Transverse colon (tissue), 4 donors: ENCODE results near the gene OR2D3. TPM values are rescaled to one million over a fixed set of nuclear protein-coding genes. Genes with fewer than 3 reads are reported as not detected.
"Not testable (repeated sequence)": the region's sequence is repeated elsewhere in the genome, so short reads cannot be mapped to it uniquely, and the experiment has no call there.

ENCODE experiments used
- DNase-seq: peaks from one replicate; pipeline ENCODE4 v3.0.0-alpha.2; 2019
- H3K27ac ChIP-seq, 4 donors: fragments of 200-600 bp; sonication (generic); 2 replicates each; pipeline ENCODE4 v1.5.1; 2016 to 2018; ENCODE audit warnings: inconsistent platforms in 4 of 4
- H3K27me3 ChIP-seq: fragments of 200-600 bp; sonication (generic); 2 replicates; pipeline ENCODE4 v1.5.1; 2017; ENCODE audit warnings: inconsistent platforms
- H3K36me3 ChIP-seq, 4 donors: fragments of 200-600 bp; sonication (generic); 2 replicates each; pipeline ENCODE4 v1.5.1; 2017 to 2019; ENCODE audit warnings: inconsistent platforms in 4 of 4
- H3K4me1 ChIP-seq, 4 donors: fragments of 200-600 bp; sonication (generic); 2 replicates each; pipeline ENCODE4 v1.5.1; 2017 to 2020; ENCODE audit warnings: inconsistent platforms in 4 of 4
- H3K4me3 ChIP-seq, 4 donors: fragments of 200-600 bp; sonication (generic); 1 replicate in 1 of 4; 2 replicates in 3 of 4; pipeline versions ENCODE4 v1.5.1 to v1.6.1; 2017 to 2019; ENCODE audit warnings: inconsistent platforms in 4 of 4
- H3K9me3 ChIP-seq, 2 donors: fragments of 200-600 bp; sonication (generic); 2 replicates each; pipeline ENCODE4 v1.5.1; 2017 to 2019; ENCODE audit warnings: inconsistent platforms in 2 of 2
- CTCF ChIP-seq, 5 experiments: fragments of 200-600 bp in 3 of 5; fragments of 450-650 bp in 2 of 5; sonication (generic) in 3 of 5; IDR thresholded peaks; 1 replicate in 2 of 5; 2 replicates in 3 of 5; pipeline ENCODE4 v1.5.1; 2016 to 2017; ENCODE audit warnings: antibody characterized with exemption in 5 of 5, inconsistent platforms in 3 of 5, mild to moderate bottlenecking in 2 of 5, moderate library complexity in 1 of 5
- EP300 ChIP-seq: sonication (generic); formaldehyde crosslinking; IDR thresholded peaks from one replicate; pipeline ENCODE4 v1.6.1; 2017; ENCODE audit warnings: antibody characterized with exemption, low read depth
- POLR2A ChIP-seq: fragments of 450-650 bp; IDR thresholded peaks from one replicate; pipeline ENCODE4 v1.6.1; 2016; ENCODE audit warnings: antibody characterized with exemption, mild to moderate bottlenecking, moderate library complexity
- POLR2AphosphoS5 ChIP-seq, 3 donors: sonication (generic); formaldehyde crosslinking; IDR thresholded peaks; one replicate each; pipeline ENCODE4 v1.6.1; 2016; ENCODE audit warnings: antibody characterized with exemption in 3 of 3
- WGBS, 2 donors: methylation state at CpG; one replicate each; pipeline ENCODE4 v1.1.5; 2018; ENCODE audit warnings: low coverage in 1 of 2; 5-methylcytosine and 5-hydroxymethylcytosine counted together
- in situ Hi-C, 4 donors: fragments of 200-750 bp; cut with MboI; loops; one replicate each; pipeline versions ENCODE4 v1.15.0 to v1.15.1; 2017; ENCODE audit warnings: low sequenced_read_pairs in 3 of 4, low pct_ligation_motif_present in 1 of 4, low pct_unique_long_range_greater_than_20kb in 1 of 4
- intact Hi-C: fragments of 100-400 bp; cut with DNase I; formaldehyde crosslinking; loops from one replicate; pipeline ENCODE4 v1.15.1; 2023; ENCODE audit warnings: low total_unique reads
- total RNA-seq, 4 donors: library from RNA; depleted of rRNA; stranded (reverse); fragments of >200 nt; gene quantifications; one replicate each; pipeline ENCODE4 v1.1.0, GENCODE V29; 2016

OR2D3 gene
- total RNA-seq, 4 donors from 2014 or later: not detected

DNA sequence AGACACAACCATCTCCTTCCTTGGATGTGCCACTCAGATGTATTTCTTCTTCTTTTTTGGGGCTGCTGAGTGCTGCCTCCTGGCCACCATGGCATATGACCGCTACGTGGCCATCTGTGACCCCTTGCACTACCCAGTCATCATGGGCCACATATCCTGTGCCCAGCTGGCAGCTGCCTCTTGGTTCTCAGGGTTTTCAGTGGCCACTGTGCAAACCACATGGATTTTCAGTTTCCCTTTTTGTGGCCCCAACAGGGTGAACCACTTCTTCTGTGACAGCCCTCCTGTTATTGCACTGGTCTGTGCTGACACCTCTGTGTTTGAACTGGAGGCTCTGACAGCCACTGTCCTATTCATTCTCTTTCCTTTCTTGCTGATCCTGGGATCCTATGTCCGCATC, 43.9 kb upstream of the OR2D3 start:
- no peaks in the 10 kb centered on the region for H3K4me1 ChIP-seq
- 80 to 96% methylated on average over 1 to 3 of the region's 3 CpGs for WGBS, 2 donors
- no peaks in the 10 kb centered on the region for H3K9me3 ChIP-seq
- TF ChIP-seq EP300 (no peak), POLR2AphosphoS5 (IDR thresholded peaks at IDR 0.05) (no peak), CTCF (IDR thresholded peaks at IDR 0.05) (no peak), POLR2A (no peak)
- intact Hi-C loops (no loop called here), in situ Hi-C loops (no loop called here)
- H3K27ac ChIP-seq: no peak overlapping the region
- H3K4me3 ChIP-seq: no peak overlapping the region
- no peaks in the 10 kb centered on the region for H3K27me3 ChIP-seq
- DNase-seq: peak; percentile 12
- no peaks in the 10 kb centered on the region for H3K36me3 ChIP-seq

GRCh38 chr11:6882751-6883150, 38.1 kb upstream of the OR2D3 start:
- Histone ChIP-seq H3K4me3 (no peak overlapping the region), H3K27ac (no peak overlapping the region), H3K36me3 (no peaks in the 10 kb centered on the region), H3K9me3 (no peaks in the 10 kb centered on the region), H3K4me1 (no peaks in the 10 kb centered on the region), H3K27me3 (no peaks in the 10 kb centered on the region)
- no peak for TF ChIP-seq EP300
- no peak for TF ChIP-seq POLR2A
- no peak for TF ChIP-seq CTCF (IDR thresholded peaks at IDR 0.05)
- TF ChIP-seq POLR2AphosphoS5 (IDR thresholded peaks at IDR 0.05): no peak
- in situ Hi-C loops: no loop called here
- DNase-seq: no peak
- intact Hi-C loops: no loop called here

- 88 to 89% methylated on average over 5 of the region's 5 CpGs for WGBS, 2 donors
- intact Hi-C loops: loop anchor here (5.0 kb wide), 1 partner anchor 935 kb away; no protein-coding TSS in a partner anchor
- not testable (repeated sequence) for H3K36me3 ChIP-seq
These were observed 33.1 kb upstream of the OR2D3 start for GRCh38 chr11:6887711-6888110.

DNA sequence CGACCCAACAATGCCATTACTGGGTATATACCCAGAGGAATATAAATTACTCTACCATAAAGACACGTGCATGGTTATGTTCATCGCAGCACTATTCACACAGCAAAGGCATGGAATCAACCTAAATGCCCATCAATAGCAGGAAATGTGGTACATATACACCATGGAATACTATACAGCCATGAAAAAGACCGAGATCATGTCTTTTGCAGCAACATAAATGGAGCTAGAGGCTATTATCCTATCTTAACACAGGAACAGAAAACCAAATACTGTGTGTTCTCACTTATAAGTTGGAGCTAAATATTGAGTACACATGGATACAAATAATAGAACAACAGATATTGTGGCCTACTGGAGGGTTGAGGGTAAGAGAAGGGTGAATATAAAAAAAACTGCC, 32.0 kb upstream of the OR2D3 start:
- no peak for DNase-seq
- Histone ChIP-seq H3K27ac (no peak overlapping the region), H3K27me3 (no peaks in the 10 kb centered on the region), H3K9me3 (no peaks in the 10 kb centered on the region), H3K4me1 (no peaks in the 10 kb centered on the region), H3K4me3 (no peak overlapping the region), H3K36me3 (no peaks in the 10 kb centered on the region)
- TF ChIP-seq EP300: no peak
- no peak for TF ChIP-seq POLR2AphosphoS5 (IDR thresholded peaks at IDR 0.05)
- no peak for TF ChIP-seq CTCF (IDR thresholded peaks at IDR 0.05)
- TF ChIP-seq POLR2A: no peak
- WGBS, 2 donors: 89% methylated on average over 4 of the region's 4 CpGs
- in situ Hi-C loops (no loop called here), intact Hi-C loops (loop anchor here (5.0 kb wide), 1 partner anchor 933 kb away; no protein-coding TSS in a partner anchor)

More at GRCh38 chr11:6887711-6888110, 33.1 kb upstream of the OR2D3 start:
- H3K27me3 ChIP-seq, H3K27ac ChIP-seq, H3K4me3 ChIP-seq, in situ Hi-C loops, H3K4me1 ChIP-seq, DNase-seq, H3K9me3 ChIP-seq: not testable (repeated sequence)

GRCh38 chr11:6889835-6890234, 31.0 kb upstream of the OR2D3 start:
- no peak for DNase-seq
- intact Hi-C loops: loop anchor here (5.0 kb wide), 1 partner anchor 932 kb away; no protein-coding TSS in a partner anchor
- 77 to 88% methylated on average over 1 of the region's 1 CpG for WGBS, 2 donors
- Histone ChIP-seq H3K4me1 (no peaks in the 10 kb centered on the region), H3K36me3 (no peaks in the 10 kb centered on the region), H3K27me3 (no peaks in the 10 kb centered on the region), H3K9me3 (no peaks in the 10 kb centered on the region), H3K27ac (no peak overlapping the region), H3K4me3 (no peak overlapping the region)
- TF ChIP-seq EP300: no peak
- in situ Hi-C loops: no loop called here
